GM18907 (cell line): ENCODE data around the gene HAGHL.
A peak's percentile ranks its signal among the peaks of the same experiment; 100 is the strongest.
"Not testable (repeated sequence)": the region's sequence is repeated elsewhere in the genome, so short reads cannot be mapped to it uniquely, and the experiment has no call there.

ENCODE experiments used
- ATAC-seq: cut with Tn5 transposase; IDR thresholded peaks from one replicate; pipeline ENCODE4 v1.9.1; 2021; ENCODE audit warnings: mild to moderate bottlenecking, moderate library complexity; ENCODE audit not compliant: unreplicated experiment

HAGHL gene

GRCh38 chr16:732332-732731 lies 5.4 kb downstream of the HAGHL start:
- no peak for ATAC-seq

DNA sequence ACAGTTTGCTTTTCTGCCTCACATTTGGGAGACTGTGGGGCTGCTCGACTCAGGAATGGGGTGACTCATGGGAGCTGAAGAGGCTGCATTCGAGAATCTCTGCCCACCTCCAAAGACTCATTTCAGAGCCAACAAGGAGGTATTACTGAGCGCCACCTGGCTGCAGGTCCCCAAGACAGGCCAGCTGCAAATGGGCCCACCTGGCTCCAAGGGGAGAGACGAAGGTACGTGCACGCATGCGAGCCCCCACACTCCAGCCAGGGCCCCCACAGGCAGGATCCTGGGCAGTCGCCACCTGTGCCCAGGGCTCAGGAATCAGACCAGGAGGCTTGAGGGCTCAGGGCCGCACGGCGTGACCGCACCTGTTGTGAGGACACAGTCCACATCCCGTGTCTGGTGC lies 6.0 kb downstream of the HAGHL start:
- ATAC-seq, result no peak

DNA sequence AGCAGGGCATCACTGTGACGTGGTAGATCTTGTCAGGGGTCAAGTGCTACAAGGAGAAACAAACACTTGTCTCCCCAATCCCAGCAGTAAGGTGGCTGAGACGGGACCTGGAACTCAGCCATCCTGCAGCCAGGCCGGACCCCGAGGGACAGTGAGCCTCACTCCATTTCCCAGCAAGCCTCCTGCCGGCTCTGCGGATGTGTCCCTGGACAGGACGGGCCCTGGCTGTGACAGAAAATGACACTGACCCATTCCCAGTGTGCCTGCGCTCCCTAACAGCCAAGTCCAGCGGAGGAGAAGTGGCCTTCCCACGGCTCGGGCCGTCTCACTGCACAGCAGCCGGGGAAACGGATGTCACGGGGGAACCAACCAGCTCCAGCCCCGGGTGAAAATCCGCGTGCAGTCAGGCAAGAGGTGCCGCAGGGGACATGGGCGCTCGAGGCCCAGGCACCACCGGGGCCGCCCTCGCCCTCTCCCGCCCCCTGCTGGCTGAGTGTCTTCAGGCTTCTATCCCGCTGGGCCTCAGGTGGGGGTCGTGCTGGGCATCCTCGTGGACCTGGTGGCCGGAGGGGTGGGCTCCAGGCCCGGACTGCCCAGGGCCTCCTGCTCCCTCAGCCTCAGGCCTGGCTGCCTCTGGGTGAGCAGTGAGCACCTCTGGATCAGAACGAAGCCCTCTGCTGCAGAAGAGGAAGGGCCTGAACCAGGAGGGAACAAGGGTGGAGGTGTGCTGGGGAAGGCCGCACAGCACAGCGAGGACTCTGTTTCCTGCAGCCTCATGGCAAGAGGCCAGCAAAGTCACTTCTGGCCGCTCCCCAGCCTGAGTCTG lies 6.7 kb downstream of the HAGHL start:
- ATAC-seq, result no peak

DNA sequence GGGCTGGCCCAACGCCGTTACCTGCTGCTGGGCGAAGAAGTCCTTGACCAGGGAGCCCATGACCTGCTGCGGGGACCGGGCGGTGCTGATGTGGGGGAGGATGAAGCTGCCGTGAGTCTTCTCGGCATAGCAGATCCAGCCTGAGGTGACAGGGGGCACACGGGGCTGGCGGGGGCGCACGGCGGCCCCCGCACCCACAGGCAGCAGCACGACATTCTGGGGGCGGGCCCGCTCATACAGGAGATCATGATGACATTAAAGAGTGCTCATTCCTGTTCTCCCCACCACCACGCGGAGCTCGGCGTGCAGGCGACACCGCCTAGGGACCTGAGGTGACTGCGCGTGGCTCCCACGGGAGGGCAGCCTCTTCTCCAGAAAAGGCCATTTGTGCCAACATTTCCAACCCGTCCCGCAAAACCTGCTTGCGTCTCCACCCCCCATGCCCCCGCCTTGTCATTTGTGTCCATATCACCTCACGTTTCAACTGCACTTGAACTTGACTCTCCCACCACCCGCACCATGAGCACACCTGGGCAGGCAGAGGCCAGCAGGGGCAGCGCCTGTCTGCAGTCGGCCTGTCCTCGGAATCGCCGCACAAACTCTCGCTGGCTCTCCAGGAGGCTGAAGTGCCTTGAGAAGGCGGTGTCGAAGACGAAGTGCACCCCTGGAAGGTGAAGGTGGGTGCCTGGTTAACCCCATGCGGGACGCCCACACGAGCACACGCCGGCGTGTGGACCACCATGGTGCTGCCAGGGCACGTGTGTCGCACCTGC lies 7.5 kb downstream of the HAGHL start:
- no peak for ATAC-seq

GRCh38 chr16:734981-735881 lies 8.3 kb downstream of the HAGHL start:
- no peak for ATAC-seq

DNA sequence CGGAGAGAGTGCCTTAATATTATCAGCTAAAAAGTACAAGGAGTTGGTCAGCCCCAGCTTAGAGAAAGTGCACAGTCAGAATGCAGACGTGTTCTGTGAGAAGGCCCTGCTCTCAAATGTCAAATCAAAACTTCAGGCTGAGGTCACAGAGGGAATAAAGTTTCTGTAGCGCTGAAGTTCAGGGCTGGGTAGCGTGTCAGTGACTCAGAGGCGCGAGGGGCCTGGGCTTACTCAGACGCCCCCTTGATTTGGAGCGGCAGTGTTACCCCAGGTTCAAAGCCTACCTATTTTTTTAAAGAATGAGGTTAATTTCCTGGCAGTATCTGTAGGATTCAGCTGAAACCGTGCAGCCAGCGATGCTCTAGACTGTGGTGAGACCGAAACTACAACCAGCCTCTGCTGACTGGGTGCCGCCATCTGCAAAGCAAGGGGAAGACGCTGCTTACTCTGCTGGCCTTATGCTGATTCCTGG lies 9.1 kb downstream of the HAGHL start:
- no peak for ATAC-seq

- ATAC-seq, result no peak
These were observed 10.1 kb downstream of the HAGHL start for GRCh38 chr16:736936-737481.

- ATAC-seq, result no peak
These were observed 12.9 kb downstream of the HAGHL start for GRCh38 chr16:739560-740458.

DNA sequence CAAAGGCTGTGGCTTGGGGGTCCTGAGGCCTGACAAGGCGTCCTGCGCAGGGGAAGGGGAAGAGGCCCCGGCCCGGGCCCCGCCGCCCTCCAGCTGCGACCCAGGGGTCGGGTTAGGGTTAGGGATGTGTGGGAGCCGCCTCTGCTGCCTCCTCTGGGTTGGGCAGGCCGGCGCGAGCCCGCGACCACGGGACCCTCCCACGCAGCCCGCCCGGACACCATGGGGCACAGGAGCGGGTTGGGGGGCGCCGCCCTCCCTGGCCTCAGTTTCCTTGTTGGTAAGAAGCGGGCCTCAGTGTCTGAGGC lies 13.5 kb downstream of the HAGHL start:
- ATAC-seq, result peak; percentile 20

DNA sequence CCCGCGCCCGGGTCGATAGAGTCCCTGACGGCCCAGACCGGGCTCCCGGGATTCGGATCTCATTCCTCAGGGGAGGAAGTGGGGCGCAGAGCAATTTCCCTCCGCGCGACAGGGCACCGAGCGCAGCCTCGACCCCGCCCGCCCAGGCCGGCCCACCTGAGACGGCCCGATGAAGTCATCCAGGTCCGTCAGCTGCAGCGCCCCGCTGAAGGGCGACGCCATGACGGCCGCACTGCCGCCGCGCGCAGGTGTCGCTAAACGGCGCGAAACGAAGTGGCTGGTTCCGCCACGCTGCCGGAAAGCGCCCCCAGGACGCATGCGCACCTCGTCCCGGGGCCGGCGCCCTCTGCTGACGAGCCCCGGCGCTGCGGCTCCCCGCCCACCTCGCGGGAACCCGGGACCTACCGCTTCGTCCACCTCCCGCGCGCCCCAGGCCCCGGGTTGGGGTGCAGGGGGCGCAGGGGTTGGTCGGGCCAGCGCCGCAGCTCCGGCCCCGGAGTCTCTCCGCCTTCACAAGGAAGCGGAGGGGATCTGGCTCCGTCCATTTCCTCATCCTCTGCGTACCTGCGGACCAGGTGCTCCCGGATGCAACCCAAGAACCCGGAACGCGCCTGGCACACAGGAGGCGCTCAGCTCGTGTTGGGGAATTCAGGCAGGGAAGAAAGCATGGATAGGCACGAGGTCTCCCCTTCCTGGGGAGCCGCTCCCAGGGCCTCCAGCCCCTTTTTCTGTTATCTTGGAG lies 14.0 kb downstream of the HAGHL start, which contains the start of gene CIAO3:
TSS of gene CIAO3 (minus strand) at position 234 of the 742 bp plus-strand sequence. CDS start at position 222, 12 bp downstream.
- ATAC-seq, result peak; percentile 75

GRCh38 chr16:741986-742629 lies 15.2 kb downstream of the HAGHL start:
- no peak for ATAC-seq

GRCh38 chr16:742894-743293 lies 16.0 kb downstream of the HAGHL start:
- ATAC-seq, result not testable (repeated sequence)

DNA sequence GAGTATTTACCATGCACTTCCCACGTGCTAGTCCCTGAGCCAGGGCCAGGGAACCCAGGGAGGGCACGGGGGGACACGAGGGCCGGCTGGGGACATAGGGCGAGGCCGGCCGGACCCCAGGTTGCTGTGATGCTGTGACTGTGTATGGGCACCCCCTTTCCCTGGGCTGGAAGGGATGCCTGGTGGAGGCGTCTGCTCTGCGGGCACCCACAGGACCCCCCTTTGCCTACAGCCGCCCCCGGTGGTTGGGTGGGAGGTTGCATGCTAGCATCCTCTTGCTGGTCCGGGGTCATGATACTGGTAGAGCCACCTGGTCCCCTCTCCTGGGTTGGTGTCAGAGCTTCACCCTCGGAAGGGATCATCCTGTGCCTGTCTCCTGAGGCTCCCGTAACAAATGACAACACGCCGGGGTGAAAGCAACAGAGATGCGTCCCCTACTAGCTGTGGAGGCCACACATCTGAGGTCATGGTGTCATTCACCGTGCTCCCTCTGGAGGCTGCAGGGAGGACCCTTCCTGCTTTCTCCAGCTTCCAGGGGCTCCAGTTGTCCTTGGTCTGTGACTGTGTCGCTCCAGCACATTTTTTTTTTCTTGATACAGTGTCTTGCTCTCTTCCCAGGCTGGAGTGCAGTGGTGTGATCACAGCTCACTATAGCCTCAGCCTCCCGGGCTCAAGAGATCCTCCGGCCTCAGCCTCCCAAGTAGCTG lies 17.0 kb downstream of the HAGHL start:
- ATAC-seq, result no peak

DNA sequence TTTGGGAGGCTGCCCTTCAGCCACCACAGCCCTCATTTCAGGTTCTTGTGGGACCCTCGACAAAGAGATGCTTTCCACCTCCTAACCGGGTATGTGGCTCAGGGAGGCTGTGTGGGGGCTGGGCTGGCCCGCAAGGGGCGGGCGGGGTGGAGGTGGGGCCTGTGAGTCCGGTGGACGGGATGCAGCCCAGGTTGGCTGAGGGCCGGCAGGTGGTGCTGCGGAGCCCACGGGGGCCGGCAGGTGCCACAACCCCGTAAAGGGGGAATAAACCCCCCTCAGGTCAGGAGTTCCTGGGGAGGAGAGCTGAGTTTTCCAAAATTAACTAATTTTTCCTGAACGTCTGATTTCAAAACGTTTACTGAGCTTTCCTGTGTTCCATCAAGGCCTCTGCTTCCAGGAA lies 18.8 kb downstream of the HAGHL start:
- ATAC-seq, result no peak

DNA sequence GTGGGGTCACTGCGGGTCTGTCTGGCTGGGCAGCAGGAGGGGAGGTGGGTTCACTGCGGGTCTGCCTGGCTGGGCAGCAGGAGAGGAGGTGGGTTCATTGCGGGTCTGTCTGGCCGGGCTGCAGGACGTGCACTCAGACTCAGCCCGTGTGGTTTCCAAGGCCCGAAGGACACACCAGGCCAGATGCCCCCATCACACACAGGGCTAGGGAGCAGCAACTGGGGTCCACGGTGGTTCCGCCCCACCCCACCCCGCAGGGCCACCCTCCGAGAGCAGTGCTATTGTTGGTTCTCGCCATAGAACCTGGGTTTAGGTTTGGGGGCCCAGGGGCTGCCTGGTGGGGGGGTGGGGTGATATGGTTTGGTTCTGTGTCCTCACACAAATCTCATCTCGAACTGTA lies 19.7 kb downstream of the HAGHL start:
- ATAC-seq, result no peak

DNA sequence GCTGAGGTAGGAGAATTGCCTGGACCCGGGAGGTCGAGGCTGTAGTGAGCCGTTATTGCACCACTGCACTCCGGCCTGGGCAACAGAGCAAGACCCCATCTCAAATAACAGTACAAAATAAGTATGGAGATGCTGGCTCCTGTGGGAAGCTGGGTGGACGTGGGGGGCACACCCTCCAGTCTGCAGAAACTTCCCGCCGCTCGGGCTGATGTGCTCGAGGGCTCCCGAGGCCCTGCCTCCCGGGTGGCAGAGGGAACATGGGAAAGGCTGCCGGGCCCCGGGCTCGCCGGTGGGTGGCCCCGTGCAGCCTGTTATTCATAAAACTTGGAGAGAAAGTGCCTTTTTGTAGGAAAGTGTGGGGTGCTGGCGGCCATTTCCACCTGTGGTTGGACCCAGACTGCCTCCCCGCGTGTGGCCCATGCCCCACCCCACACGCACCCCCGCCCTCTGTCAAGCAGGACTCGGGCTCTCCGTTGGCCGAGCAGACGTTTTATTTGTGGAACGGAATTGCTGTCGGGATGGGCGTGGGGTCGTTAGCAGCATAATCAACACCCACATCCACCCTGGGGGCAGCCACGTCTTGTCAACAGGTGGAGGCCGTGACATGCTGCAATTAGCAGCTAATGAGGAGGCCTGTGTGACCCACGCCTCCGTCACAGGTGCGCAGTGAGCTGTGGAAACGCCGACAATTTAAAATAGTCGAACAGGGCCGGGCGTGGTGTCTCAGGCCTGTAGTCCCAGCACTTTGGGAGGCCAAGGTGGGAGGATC lies 21.3 kb downstream of the HAGHL start:
- ATAC-seq, result no peak

DNA sequence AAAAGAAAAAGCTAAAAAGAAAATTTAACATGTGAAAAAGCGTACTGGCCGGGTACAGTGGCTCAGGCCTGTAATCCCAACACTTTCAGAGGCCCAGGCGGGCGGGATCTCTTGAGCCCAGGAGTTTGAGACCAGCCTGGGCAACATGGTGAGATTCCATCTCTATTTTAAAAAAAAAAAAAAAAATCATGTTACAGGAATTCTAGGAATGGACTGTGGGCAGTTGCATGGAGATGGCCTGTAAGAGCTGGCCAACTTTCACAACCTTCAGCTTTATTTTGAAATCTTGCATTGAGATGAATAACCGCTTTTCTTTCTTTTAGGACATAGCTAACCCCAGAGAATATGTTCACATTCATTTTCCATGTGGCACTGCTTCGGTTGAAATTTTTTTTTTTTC lies 22.1 kb downstream of the HAGHL start:
- no peak for ATAC-seq
